Measurements from ENCODE around the gene COP1.

- TF ChIP-seq CTCF (IDR thresholded peaks at IDR 0.05) (no peak), POLR2AphosphoS5 (IDR thresholded peaks at IDR 0.05) (no peak)
Observed at GRCh38 chr1:176009951-176010350, 197.1 kb downstream of the COP1 start.
